Vagina (tissue), 2 donors: ENCODE data around the gene PRKAG2. TPM values are rescaled to one million over a fixed set of nuclear protein-coding genes. Genes with fewer than 3 reads are reported as not detected.
A peak's percentile ranks its signal among the peaks of the same experiment; 100 is the strongest.

Experiments
- DNase-seq, 2 donors: peaks; one replicate each; pipeline ENCODE4 v3.0.0-alpha.2; 2017; ENCODE audit errors: extremely low spot score in 2 of 2
- H3K27ac ChIP-seq: fragments of 200-600 bp; sonication (generic); one replicate; pipeline ENCODE4 v1.5.1; 2019
- H3K27me3 ChIP-seq: fragments of 200-600 bp; sonication (generic); one replicate; pipeline ENCODE4 v1.5.1; 2019
- H3K36me3 ChIP-seq, 2 donors: fragments of 200-600 bp; sonication (generic); one replicate each; pipeline ENCODE4 v1.5.1; 2017 to 2019
- H3K4me1 ChIP-seq: fragments of 200-600 bp; sonication (generic); one replicate; pipeline ENCODE4 v1.5.1; 2019
- H3K4me3 ChIP-seq, 2 donors: fragments of 200-600 bp; sonication (generic); 1 replicate in 1 of 2; 2 replicates in 1 of 2; pipeline ENCODE4 v1.5.1; 2016 to 2019
- H3K9me3 ChIP-seq: fragments of 200-600 bp; sonication (generic); one replicate; pipeline ENCODE4 v1.5.1; 2019
- CTCF ChIP-seq, 3 experiments: fragments of 450-650 bp in 2 of 3; fragments of 200-600 bp in 1 of 3; sonication (generic) in 1 of 3; IDR thresholded peaks; one replicate each; pipeline ENCODE4 v1.5.1; 2017 to 2019; ENCODE audit warnings: antibody characterized with exemption in 3 of 3, mild to moderate bottlenecking in 2 of 3, moderate library complexity in 2 of 3
- POLR2A ChIP-seq, 2 donors: fragments of 450-650 bp; IDR thresholded peaks; one replicate each; pipeline ENCODE4 v1.6.1; 2017; ENCODE audit warnings: antibody characterized with exemption in 2 of 2, mild to moderate bottlenecking in 2 of 2, moderate library complexity in 2 of 2
- POLR2AphosphoS5 ChIP-seq, 2 donors: sonication (generic); formaldehyde crosslinking; IDR thresholded peaks; one replicate each; pipeline ENCODE4 v1.9.0; 2017; ENCODE audit warnings: antibody characterized with exemption in 2 of 2, mild to moderate bottlenecking in 2 of 2, low read depth in 1 of 2; ENCODE audit not compliant: insufficient read depth in 1 of 2
- intact Hi-C: fragments of 100-400 bp; cut with DNase I; formaldehyde crosslinking; loops from one replicate; pipeline ENCODE4 v1.15.1; 2023
- total RNA-seq: library from RNA; depleted of rRNA; stranded (reverse); fragments of >200 nt; gene quantifications from one replicate; pipeline ENCODE4 v1.2.3, GENCODE V29; 2016

PRKAG2 gene
- total RNA-seq, 1 donor from 2014 or later, result 25.0 TPM

GRCh38 chr7:151707757-151708156, 169.2 kb downstream of the PRKAG2 start:
- no peak for DNase-seq
- TF ChIP-seq CTCF (IDR thresholded peaks at IDR 0.05) (no peak), POLR2A (IDR thresholded peaks at IDR 0.05) (no peak), POLR2AphosphoS5 (IDR thresholded peaks at IDR 0.05; ENCODE audit: insufficient read depth in 1 of 2, low read depth in 1 of 2) (no peak)
- intact Hi-C loops, result no loop called here
- no peaks in the 10 kb centered on the region for H3K27me3 ChIP-seq
- no peak overlapping the region for H3K27ac ChIP-seq
- H3K4me3 ChIP-seq, result no peak overlapping the region
- H3K36me3 ChIP-seq, result no peaks in the 10 kb centered on the region
- no peaks in the 10 kb centered on the region for H3K9me3 ChIP-seq
- peaks cover 18% of the 10 kb centered on the region for H3K4me1 ChIP-seq

- no peak for TF ChIP-seq CTCF (IDR thresholded peaks at IDR 0.05)
- no peak for DNase-seq
- no peaks in the 10 kb centered on the region for H3K36me3 ChIP-seq
- H3K27me3 ChIP-seq, result no peaks in the 10 kb centered on the region
- H3K27ac ChIP-seq, result no peak overlapping the region
- intact Hi-C loops, result no loop called here
- no peak overlapping the region for H3K4me3 ChIP-seq
- H3K4me1 ChIP-seq, result peaks cover 18% of the 10 kb centered on the region
- H3K9me3 ChIP-seq, result no peaks in the 10 kb centered on the region
Measured at GRCh38 chr7:151707105-151707469, 169.8 kb downstream of the PRKAG2 start.

DNA sequence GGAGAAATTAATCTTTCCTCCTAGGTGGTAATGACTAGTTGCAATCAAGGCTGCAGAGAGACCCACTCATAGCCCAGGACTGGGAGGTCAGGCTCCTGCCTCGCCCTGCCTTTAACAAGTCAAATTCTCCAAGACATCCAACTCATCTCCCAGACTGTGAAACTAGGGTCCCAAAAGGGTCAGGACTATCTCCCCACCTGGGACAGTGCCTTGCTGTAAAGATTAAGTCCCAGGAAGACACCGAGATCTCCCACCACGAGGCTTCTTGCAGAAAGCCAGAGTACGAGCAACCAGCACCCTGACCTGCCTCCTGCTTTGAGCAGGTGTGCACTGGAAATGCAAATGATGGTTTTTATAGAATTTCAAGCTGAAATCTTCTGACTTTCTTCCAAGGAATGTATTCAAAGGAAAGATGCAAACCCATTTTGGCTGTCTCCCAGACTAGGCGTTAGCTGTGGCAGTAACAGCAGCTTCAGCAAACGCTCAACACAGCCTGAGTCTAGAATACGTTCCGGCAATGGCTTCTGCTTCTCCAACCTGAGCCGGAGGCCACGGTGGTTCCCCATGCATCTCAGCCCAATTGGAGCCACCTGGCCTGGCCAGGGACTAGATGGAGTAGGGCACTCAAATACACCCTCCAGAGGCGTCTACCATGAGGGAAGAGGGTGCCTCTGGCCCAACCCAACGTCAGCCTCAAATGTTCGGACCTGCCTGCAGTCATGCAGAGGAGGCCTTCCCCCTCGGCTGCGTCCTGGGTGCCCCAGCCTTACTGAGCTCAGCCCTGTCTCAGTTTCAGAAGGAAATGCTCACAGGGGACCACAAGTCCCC, 170.4 kb downstream of the PRKAG2 start:
- Histone ChIP-seq H3K9me3 (no peaks in the 10 kb centered on the region), H3K4me1 (peaks cover 18% of the 10 kb centered on the region), H3K27ac (no peak overlapping the region), H3K27me3 (no peaks in the 10 kb centered on the region), H3K4me3 (no peak overlapping the region), H3K36me3 (no peaks in the 10 kb centered on the region)
- DNase-seq, result no peak
- TF ChIP-seq POLR2AphosphoS5 (IDR thresholded peaks at IDR 0.05; ENCODE audit: insufficient read depth in 1 of 2, low read depth in 1 of 2) (no peak), POLR2A (IDR thresholded peaks at IDR 0.05) (no peak), CTCF (IDR thresholded peaks at IDR 0.05) (no peak)
- intact Hi-C loops, result no loop called here

GRCh38 chr7:151705636-151706276, 171.2 kb downstream of the PRKAG2 start:
- no peak for DNase-seq
- Histone ChIP-seq H3K4me1 (peaks cover 18% of the 10 kb centered on the region), H3K9me3 (no peaks in the 10 kb centered on the region), H3K27ac (no peak overlapping the region), H3K27me3 (no peaks in the 10 kb centered on the region), H3K36me3 (no peaks in the 10 kb centered on the region), H3K4me3 (no peak overlapping the region)
- intact Hi-C loops, result no loop called here
- TF ChIP-seq POLR2AphosphoS5 (IDR thresholded peaks at IDR 0.05; ENCODE audit: insufficient read depth in 1 of 2, low read depth in 1 of 2) (no peak), POLR2A (IDR thresholded peaks at IDR 0.05) (no peak), CTCF (IDR thresholded peaks at IDR 0.05) (peak in 1 of 3 experiments; percentile 24)
